GM23338 (cell line): ENCODE measurements around the gene CERS2.

ENCODE experiments used
- CREB1 ChIP-seq: fragments of 250-450 bp; sonication (Bioruptor Pico); IDR thresholded peaks from 2 replicates; pipeline ENCODE4 v1.5.0; 2020; ENCODE audit warnings: low read depth, mild to moderate bottlenecking, moderate library complexity
- CTCF ChIP-seq, 2 experiments: fragments of 200-600 bp in 1 of 2; sonication (generic) in 1 of 2; conservative IDR thresholded peaks; 2 replicates each; pipeline versions ENCODE4 v1.5.1 to v1.6.1; 2016 to 2017; ENCODE audit warnings: antibody characterized with exemption in 2 of 2, low read depth in 2 of 2, mild to moderate bottlenecking in 2 of 2, moderate library complexity in 1 of 2
- EZH2 ChIP-seq: fragments of 200-600 bp; sonication (generic); IDR thresholded peaks from one replicate; pipeline ENCODE4 v1.8.0; 2017; ENCODE audit warnings: antibody characterized with exemption, mild to moderate bottlenecking, low read depth; ENCODE audit not compliant: unreplicated experiment
- EZH2phosphoT487 ChIP-seq: fragments of 200-600 bp; sonication (generic); IDR thresholded peaks from one replicate; pipeline ENCODE4 v1.8.1; 2018; ENCODE audit warnings: antibody characterized with exemption; ENCODE audit not compliant: unreplicated experiment
- JUNB ChIP-seq: IDR thresholded peaks from one replicate; pipeline ENCODE4 v1.6.1; 2016; ENCODE audit warnings: antibody characterized with exemption; ENCODE audit not compliant: unreplicated experiment
- POLR2AphosphoS5 ChIP-seq: IDR thresholded peaks from 2 replicates; pipeline ENCODE4 v1.6.1; 2016; ENCODE audit warnings: antibody characterized with exemption, low read depth
- TF ChIP-seq, protein P1 (sequence below): IDR thresholded peaks from one replicate; pipeline ENCODE4 v1.6.1; 2018; ENCODE audit warnings: antibody characterized with exemption; ENCODE audit not compliant: unreplicated experiment

- TF ChIP-seq POLR2AphosphoS5 (no peak), EZH2phosphoT487 (no peak), JUNB (no peak), CTCF (conservative IDR thresholded peaks at IDR 0.05; ENCODE audit: low read depth in 2 of 2) (no peak), EZH2 (no peak), CREB1 (CRISPR knock-in tag) (no peak)
- TF ChIP-seq, protein P1, sequence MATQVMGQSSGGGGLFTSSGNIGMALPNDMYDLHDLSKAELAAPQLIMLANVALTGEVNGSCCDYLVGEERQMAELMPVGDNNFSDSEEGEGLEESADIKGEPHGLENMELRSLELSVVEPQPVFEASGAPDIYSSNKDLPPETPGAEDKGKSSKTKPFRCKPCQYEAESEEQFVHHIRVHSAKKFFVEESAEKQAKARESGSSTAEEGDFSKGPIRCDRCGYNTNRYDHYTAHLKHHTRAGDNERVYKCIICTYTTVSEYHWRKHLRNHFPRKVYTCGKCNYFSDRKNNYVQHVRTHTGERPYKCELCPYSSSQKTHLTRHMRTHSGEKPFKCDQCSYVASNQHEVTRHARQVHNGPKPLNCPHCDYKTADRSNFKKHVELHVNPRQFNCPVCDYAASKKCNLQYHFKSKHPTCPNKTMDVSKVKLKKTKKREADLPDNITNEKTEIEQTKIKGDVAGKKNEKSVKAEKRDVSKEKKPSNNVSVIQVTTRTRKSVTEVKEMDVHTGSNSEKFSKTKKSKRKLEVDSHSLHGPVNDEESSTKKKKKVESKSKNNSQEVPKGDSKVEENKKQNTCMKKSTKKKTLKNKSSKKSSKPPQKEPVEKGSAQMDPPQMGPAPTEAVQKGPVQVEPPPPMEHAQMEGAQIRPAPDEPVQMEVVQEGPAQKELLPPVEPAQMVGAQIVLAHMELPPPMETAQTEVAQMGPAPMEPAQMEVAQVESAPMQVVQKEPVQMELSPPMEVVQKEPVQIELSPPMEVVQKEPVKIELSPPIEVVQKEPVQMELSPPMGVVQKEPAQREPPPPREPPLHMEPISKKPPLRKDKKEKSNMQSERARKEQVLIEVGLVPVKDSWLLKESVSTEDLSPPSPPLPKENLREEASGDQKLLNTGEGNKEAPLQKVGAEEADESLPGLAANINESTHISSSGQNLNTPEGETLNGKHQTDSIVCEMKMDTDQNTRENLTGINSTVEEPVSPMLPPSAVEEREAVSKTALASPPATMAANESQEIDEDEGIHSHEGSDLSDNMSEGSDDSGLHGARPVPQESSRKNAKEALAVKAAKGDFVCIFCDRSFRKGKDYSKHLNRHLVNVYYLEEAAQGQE, result no peak
Measured at GRCh38 chr1:150968491-150968890, 6.1 kb downstream of the CERS2 start.
